HepG2 (cell line): ENCODE data around the gene CDX1.

Experiments
- ATF4 ChIP-seq, 2 experiments: fragments of 450-650 bp in 1 of 2; sonication (generic) in 1 of 2; formaldehyde crosslinking; IDR thresholded peaks; 2 replicates each; pipeline versions ENCODE4 v1.5.0 to v1.8.0; 2020 to 2022; ENCODE audit warnings: mild to moderate bottlenecking in 1 of 2, missing genetic modification reagents in 1 of 2
- BATF2 ChIP-seq: sonication (generic); formaldehyde crosslinking; IDR thresholded peaks from 2 replicates; pipeline ENCODE4 v1.8.0; 2022; ENCODE audit warnings: mild to moderate bottlenecking, missing genetic modification reagents, moderate library complexity
- CEBPB ChIP-seq: IDR thresholded peaks from 2 replicates; pipeline ENCODE4 v1.6.1; 2011; ENCODE audit warnings: low read depth, low read length, improper control_type of control experiment, borderline replicate concordance
- CTCF ChIP-seq: sonication (generic); formaldehyde crosslinking; IDR thresholded peaks from 2 replicates; pipeline ENCODE4 v1.5.0; 2020; ENCODE audit warnings: mild to moderate bottlenecking, missing genetic modification reagents, moderate library complexity
- FOXJ3 ChIP-seq: sonication (generic); formaldehyde crosslinking; IDR thresholded peaks from 2 replicates; pipeline ENCODE4 v1.4.0; 2020; ENCODE audit warnings: missing genetic modification reagents, mild to moderate bottlenecking, borderline replicate concordance
- GABPA ChIP-seq, 2 experiments: IDR thresholded peaks; 2 replicates each; pipeline ENCODE4 v1.6.1; 2011 to 2016; ENCODE audit warnings: low read depth in 2 of 2, low read length in 1 of 2, missing biosample characterization in 1 of 2, missing genetic modification characterization in 1 of 2
- MAX ChIP-seq: IDR thresholded peaks from 2 replicates; pipeline ENCODE4 v1.6.1; 2012; ENCODE audit warnings: inconsistent platforms
- POLR2AphosphoS5 ChIP-seq: IDR thresholded peaks from 2 replicates; pipeline ENCODE4 v1.6.1; 2012; ENCODE audit warnings: low read depth, low read length
- ZBTB7A ChIP-seq: sonication (generic); formaldehyde crosslinking; IDR thresholded peaks from 2 replicates; pipeline ENCODE4 v1.8.0; 2022; ENCODE audit warnings: mild to moderate bottlenecking, missing genetic modification reagents
- ZNF24 ChIP-seq: fragments of 450-650 bp; IDR thresholded peaks from 2 replicates; pipeline ENCODE4 v1.6.1; 2017; ENCODE audit warnings: antibody characterized with exemption, mild to moderate bottlenecking
- ZNF512 ChIP-seq: sonication (generic); formaldehyde crosslinking; IDR thresholded peaks from 2 replicates; pipeline ENCODE4 v1.4.0; 2020; ENCODE audit warnings: mild to moderate bottlenecking, missing genetic modification reagents

GRCh38 chr5:150230842-150231241 lies 64.3 kb downstream of the CDX1 start:
- TF ChIP-seq MAX (no peak), BATF2 (CRISPR knock-in tag) (no peak), ATF4 (CRISPR knock-in tag; IDR thresholded peaks at IDR 0.05) (no peak), FOXJ3 (CRISPR knock-in tag) (no peak), ZNF512 (no peak), GABPA (IDR thresholded peaks at IDR 0.05; ENCODE audit: low read depth, low read length) (no peak), GABPA (CRISPR knock-in tag; IDR thresholded peaks at IDR 0.05; ENCODE audit: low read depth) (no peak), CTCF (CRISPR knock-in tag) (no peak), POLR2AphosphoS5 (no peak), ZNF24 (no peak), ZBTB7A (CRISPR knock-in tag) (no peak), CEBPB (no peak)
